DOHH2 (cell line): ENCODE results near the gene LRRC2.

Source experiments
- CTCF ChIP-seq: fragments of 200-600 bp; sonication (generic); IDR thresholded peaks from one replicate; pipeline ENCODE4 v1.5.1; 2014; ENCODE audit warnings: antibody characterized with exemption, mild to moderate bottlenecking, low read depth, low read length; ENCODE audit not compliant: poor library complexity, severe bottlenecking
- EZH2phosphoT487 ChIP-seq: fragments of 200-600 bp; sonication (generic); IDR thresholded peaks from 2 replicates; pipeline ENCODE4 v1.6.1; 2017; ENCODE audit warnings: borderline replicate concordance, mild to moderate bottlenecking, antibody characterized with exemption, low read length, moderate library complexity, mixed read lengths

- TF ChIP-seq CTCF (no peak), EZH2phosphoT487 (no peak)
Measured at GRCh38 chr3:46575577-46576222, 9.6 kb upstream of the LRRC2 start.
